Astrocyte of the cerebellum (primary cell): Measurements from ENCODE around the gene METTL24.

Source experiments
- DNase-seq: peaks from one replicate; pipeline ENCODE4 v3.0.0-alpha.2; 2011; ENCODE audit warnings: low read depth
- H3K4me3 ChIP-seq: 2 replicates; pipeline ENCODE4 v1.5.1; 2011; ENCODE audit warnings: mild to moderate bottlenecking, low read depth, low read length, moderate library complexity
- CTCF ChIP-seq: IDR thresholded peaks from 2 replicates; pipeline ENCODE4 v1.5.1; 2012; ENCODE audit warnings: low read length, low read depth, moderate library complexity, mild to moderate bottlenecking; ENCODE audit errors: missing control alignments
- in situ Hi-C: cut with HindIII; loops from 2 replicates; pipeline ENCODE4 v1.10.0; 2017; ENCODE audit warnings: low sequenced_read_pairs

The METTL24 gene

GRCh38 chr6:110357298-110357663 is 868 bp downstream of the METTL24 start:
- DNase-seq: no peak
- TF ChIP-seq CTCF: no peak
- H3K4me3 ChIP-seq: peak overlapping the region; percentile 39
- in situ Hi-C loops: no loop called here

GRCh38 chr6:110356778-110357177 is 1.4 kb downstream of the METTL24 start:
- no peak for TF ChIP-seq CTCF
- no peak for DNase-seq
- in situ Hi-C loops: no loop called here
- H3K4me3 ChIP-seq: no peak overlapping the region

- DNase-seq: no peak
- in situ Hi-C loops: no loop called here
- TF ChIP-seq CTCF: no peak
- no peak overlapping the region for H3K4me3 ChIP-seq
These were observed 2.4 kb downstream of the METTL24 start for GRCh38 chr6:110355727-110356126.

GRCh38 chr6:110355022-110355421 is 3.1 kb downstream of the METTL24 start:
- in situ Hi-C loops: no loop called here
- H3K4me3 ChIP-seq: no peak overlapping the region
- DNase-seq: no peak
- TF ChIP-seq CTCF: no peak

- no peak for DNase-seq
- TF ChIP-seq CTCF: no peak
- no peak overlapping the region for H3K4me3 ChIP-seq
- in situ Hi-C loops: no loop called here
These were observed 4.0 kb downstream of the METTL24 start for GRCh38 chr6:110354153-110354552.

- no peak for TF ChIP-seq CTCF
- in situ Hi-C loops: no loop called here
- no peak overlapping the region for H3K4me3 ChIP-seq
- DNase-seq: no peak
These were observed 4.6 kb downstream of the METTL24 start for GRCh38 chr6:110353457-110354001.
